Measurements from ENCODE around the gene FXYD4.
"Not testable (repeated sequence)": the region's sequence is repeated elsewhere in the genome, so short reads cannot be mapped to it uniquely, and the experiment has no call there.

Gene FXYD4

GRCh38 chr10:43376828-43377423 lies 5.5 kb downstream of the FXYD4 start:
- DNase-seq: no peak

DNA sequence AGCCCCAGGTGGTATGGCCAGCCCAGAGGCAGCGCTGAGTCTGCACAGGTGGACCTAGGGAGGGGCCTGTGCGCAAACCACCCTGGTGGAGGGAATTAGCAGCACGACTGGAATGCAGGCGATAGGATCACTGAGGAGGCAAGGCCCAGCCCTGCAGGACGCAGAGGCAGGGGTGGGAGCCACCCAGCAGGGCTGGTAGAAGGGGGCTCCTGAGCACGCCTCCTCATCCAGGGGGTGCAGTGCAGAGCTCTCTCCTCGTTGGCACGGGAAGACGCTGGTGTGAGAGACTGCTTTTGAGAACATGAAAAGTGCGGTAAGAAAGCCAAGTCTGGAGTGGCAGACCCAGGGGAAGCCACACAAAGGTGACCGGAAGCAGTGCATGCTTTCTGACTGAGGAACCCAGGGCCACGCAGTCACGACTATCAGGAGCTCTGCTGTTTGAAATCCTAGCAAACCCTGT lies 6.0 kb downstream of the FXYD4 start:
- no peak for DNase-seq

- DNase-seq: no peak
These were observed 9.3 kb downstream of the FXYD4 start for GRCh38 chr10:43380610-43381222.

GRCh38 chr10:43383204-43383971 lies 12.0 kb downstream of the FXYD4 start:
- peak; percentile 41 for DNase-seq

DNA sequence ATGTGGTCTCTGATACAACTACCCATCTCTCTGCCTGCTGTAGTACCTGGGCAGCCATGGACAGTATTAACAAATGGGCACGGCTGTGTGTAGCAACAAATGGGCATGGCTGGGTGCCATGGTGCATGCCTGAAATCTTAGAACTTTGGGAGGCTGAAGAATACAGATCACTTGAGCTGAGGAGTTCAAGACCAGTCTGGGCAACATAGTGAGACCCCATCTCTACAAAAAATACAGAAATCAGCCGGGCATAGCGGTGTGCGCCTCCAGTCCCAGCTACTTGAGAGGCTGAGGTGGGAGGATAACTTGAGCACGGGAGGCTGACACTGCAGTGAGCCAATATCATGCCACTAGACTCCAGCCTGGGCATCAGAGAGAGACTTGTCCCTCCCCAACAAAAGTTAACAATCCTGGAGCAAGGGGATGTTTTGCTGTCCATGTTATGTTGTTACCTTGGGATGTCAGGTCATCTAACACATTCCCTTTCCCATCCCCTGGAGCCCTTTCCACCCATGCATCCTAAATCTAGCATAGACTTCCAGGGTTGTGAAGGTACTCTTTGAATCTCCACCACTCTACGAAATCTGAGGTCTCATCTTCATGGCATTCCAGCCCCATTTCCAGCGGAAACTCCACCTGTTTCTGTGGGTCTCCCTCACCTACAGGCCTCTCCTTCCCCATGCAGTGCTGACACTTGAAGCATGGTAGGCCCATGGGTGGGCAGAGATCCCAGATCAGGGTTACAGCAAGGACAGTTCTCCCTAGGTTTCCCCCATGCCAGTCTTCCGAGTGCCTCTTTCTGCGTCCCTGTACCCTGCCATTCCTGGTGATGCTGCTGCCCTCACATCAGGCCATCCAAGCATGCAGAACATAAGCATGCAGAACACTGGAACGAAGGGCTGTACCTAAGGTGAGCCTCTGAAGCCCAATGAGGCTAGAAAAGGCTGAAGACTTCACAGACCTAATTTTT lies 13.1 kb downstream of the FXYD4 start:
- DNase-seq: peak; percentile 54

GRCh38 chr10:43385412-43386004 lies 14.1 kb downstream of the FXYD4 start:
- no peak for DNase-seq

DNA sequence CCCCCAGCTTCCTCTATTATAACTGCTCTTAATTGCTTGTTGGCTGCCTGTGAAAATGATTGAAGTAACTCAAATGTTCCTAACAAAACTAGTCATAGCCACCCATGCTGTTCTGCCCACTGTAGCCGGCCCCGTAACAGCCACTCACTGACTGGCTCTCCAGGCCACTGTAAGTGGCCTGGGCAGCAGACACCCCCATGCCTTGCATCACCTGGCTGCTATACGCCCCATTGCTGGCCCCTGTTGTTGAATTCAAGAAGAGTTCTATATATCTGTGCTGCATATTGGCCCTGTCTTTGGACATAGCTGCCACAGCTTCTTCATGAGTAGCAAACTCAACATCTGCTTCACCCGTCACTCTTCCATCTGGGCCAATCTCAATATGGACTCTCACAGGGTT lies 15.1 kb downstream of the FXYD4 start:
- DNase-seq: no peak

GRCh38 chr10:43386981-43387677 lies 15.7 kb downstream of the FXYD4 start:
- no peak for DNase-seq

DNA sequence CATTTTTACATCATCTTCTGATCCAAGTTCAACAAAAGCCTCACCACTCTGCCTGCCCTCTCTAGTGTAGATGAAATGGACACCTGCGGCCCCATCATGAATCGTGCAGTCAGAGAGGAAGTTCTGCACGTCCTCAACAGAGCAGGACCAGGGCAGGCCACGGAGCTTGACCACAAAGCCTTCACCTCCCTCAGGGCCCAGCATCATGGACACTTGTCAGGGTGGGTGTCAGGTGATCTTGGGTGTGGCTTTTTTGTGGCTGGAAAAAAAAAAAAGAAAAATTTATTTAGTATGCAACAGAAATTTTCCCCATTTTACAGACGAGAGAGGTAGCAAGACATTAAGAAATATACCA lies 16.2 kb downstream of the FXYD4 start:
- no peak for DNase-seq

DNA sequence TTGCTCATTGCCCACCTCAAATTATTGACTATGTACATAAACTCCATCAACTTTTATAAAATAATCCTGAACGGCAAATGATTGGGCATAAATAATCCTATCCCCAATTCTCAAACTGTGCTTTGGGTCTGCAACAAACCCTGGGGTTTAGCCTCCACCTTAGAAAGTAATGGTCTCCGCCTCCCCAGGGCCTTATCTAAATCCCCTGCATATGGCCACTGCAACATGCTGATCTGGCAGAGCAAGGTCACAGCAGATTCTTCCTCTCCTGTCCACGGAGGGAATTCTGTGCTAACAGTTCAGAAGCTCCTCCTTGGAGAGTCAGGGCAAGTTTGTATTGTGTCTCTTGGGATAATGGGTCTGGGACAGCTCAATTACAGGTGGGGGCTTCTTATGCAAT lies 18.4 kb downstream of the FXYD4 start:
- no peak for DNase-seq

- no peak for DNase-seq
These were observed 18.9 kb downstream of the FXYD4 start for GRCh38 chr10:43390333-43390732.

- DNase-seq: no peak
These were observed 19.3 kb downstream of the FXYD4 start for GRCh38 chr10:43390759-43391158.

GRCh38 chr10:43391496-43391895 lies 20.1 kb downstream of the FXYD4 start:
- no peak for DNase-seq

DNA sequence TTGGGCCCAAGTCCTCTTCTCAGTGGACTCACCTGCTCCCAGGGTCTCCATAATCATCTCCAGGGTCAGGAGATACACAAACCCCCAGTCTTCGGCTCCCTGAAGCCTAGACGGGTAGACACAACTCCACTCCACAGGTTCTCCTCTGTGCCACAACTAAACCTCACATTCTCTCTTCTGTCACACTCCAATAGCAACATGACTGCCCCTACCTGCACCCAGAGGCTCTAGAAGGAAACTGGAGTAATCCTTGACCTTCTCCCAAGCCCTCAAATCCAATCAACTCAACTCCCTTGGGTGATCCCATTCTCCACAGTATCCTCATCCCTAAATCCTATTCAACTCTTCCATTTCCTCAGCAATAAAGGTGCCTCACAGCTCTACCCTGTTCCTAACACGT lies 21.3 kb downstream of the FXYD4 start:
- DNase-seq: no peak

- not testable (repeated sequence) for DNase-seq
These were observed 21.8 kb downstream of the FXYD4 start for GRCh38 chr10:43393186-43393585.

GRCh38 chr10:43393606-43394360 lies 22.3 kb downstream of the FXYD4 start:
- DNase-seq: no peak

DNA sequence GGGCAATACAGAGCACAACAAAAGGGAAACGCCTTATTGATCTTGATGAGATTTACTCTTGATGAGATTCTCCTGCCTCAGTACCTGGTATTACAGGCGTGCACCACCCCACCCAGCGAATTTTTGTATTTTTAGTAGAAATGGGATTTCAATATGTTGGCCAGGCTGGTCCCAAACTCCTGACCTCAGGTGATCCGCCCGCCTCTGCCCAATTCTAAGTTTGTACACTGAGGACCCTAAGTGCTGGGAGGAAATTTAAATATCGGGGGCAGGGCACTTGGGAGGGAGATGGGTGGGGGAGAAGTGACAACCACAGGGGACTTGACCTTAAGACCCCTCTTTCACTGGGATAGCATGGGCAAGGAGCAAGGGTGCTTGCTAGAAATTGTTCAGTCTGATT lies 23.4 kb downstream of the FXYD4 start:
- DNase-seq: no peak

- peak; percentile 60 for DNase-seq
These were observed 24.2 kb downstream of the FXYD4 start for GRCh38 chr10:43395571-43396060.

- peak; percentile 87 for DNase-seq
These were observed 24.9 kb downstream of the FXYD4 start for GRCh38 chr10:43396061-43396927.

Data from stimulated activated CD8-positive, alpha-beta memory T cell treated with anti-CD3 and anti-CD28 coated beads, Interleukin-4, amount 100 ng/mL, for 48 hours (primary cell).